Islet of Langerhans (tissue), 1 donor: ENCODE data around the gene GGA1.
"Not testable (repeated sequence)": the region's sequence is repeated elsewhere in the genome, so short reads cannot be mapped to it uniquely, and the experiment has no call there.

Source experiments
- FAIRE-seq: peaks from one replicate; lab custom pipeline; 2011; peaks lifted over from hg19 to GRCh38; lab: Jason Lieb, UNC

Gene GGA1

DNA sequence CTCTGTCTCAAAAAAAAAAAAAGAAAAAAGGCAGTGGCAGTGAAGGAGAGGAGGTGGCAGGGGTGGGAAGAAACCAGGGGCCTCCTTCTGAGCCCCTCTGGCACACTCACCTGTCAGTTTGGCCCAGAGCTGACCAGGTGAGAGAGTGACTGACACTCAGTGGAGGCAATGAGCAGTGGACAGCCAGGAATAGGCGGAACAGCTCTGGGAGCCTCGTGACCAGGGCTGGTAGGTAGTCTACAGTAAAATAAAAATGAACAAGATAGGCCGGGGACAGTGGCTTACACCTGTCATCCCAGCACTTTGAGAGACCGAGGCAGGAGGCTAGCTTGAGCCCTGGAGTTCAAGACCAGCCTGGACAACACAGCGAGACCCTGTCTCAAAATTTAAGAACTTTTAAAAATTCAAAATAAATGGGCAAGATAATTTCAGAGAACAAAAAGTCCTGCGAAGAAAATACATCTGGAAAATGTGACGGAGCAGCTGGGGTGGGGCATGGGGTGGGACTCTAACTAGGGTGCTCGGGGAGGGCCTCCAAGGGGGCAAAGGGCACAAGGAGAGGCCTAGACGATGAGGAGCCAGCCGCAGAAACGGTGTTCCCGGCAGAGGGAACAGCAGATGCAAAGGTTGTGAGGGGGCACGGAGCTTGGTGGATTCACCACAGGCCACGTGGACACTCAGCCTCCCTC lies 46.1 kb downstream of the GGA1 start:
- no peak for FAIRE-seq

DNA sequence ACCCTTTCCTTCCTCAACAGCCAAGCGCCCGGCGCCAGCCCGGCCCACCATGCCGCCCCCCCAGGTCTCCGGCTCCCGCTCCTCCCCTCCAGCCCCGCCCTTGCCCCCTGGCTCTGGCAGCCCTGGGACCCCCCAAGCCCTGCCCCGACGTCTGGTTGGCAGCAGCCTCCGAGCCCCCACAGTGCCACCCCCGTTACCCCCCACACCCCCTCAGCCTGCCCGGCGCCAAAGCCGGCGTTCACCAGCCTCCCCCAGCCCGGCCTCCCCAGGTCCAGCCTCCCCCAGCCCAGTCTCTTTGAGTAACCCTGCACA lies 46.6 kb downstream of the GGA1 start:
- FAIRE-seq = no peak

DNA sequence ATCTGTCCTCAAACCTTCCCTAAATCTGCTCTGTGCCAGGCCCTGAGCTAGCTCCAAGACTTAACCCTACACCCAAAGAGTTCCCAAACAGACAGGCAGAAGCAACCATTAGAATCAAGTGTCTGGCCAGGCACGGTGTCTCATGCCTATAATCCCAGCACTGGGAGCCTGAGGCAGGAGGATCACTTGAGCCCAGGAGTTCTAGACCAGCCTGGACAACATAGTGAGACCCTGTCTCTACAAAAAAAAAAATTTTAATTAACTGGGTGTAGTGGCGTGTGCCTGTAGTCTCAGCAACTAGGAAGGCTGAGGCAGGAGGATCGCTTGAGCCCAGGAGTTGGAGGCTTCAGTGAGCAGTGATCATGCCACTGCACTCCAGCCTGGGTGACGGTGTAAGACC lies 47.9 kb downstream of the GGA1 start:
- not testable (repeated sequence) for FAIRE-seq

DNA sequence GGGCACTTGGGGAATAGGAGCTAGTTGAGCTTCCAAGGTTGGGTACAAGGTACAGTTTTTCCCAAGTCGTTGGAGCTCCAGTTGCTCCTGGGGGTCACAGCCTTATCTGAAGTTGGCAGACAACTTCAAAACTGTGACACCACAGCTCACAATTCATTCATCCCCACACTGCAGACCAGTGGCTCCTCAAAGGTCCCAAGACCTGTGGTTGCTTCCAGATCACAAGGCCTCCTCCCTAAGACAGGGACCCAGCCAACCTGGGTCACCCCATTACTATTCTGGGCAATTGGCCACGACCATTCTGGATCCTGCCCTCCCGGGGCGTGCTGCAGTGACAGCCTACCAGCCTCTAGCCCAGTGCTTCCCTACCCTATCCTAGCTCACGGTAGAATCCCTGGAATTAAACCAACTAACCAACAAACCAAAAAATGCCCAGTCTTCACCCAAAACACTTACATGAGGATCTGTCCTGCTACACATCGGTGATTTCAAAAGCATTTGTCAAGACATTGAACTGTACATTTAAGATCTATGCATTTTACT lies 49.0 kb downstream of the GGA1 start:
- no peak for FAIRE-seq

DNA sequence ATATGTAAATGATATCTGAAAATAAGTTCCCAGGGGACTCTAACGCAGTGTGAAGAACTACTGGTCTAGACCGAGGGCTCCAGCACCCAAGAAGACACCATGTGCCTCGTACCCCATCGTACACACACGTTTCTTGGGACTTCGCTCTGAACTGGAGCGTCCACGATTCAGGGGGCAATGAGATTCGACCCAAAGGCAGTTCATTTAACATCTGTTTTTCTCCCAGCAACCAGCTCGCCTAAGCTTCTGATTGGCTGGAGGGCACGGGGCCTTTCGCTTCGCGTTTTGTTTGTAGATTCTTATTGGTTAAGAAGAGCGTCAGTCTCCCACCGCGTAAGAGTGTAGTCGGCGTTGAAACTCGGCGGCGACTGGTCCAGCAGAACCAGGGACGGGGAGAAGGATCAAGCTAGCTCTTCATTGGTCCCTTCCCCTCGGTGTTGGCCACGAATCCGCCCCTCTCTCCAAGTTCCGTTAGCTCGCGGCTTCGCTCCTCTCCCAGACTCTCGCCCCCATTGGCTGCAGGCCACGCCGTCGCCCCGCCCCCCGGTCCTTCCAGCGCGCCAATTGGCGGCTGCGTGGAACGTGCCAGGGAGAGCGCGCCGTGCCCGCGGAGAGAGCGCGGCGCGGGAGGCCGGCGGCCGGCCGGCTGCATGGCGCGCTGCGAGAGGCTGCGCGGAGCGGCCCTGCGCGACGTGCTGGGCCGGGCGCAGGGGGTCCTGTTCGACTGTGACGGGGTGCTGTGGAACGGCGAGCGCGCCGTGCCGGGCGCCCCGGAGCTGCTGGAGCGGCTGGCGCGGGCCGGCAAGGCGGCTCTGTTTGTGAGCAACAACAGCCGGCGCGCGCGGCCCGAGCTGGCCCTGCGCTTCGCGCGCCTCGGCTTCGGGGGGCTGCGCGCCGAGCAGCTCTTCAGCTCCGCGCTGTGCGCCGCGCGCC lies 49.8 kb downstream of the GGA1 start, which contains the start of gene PDXP:
TSS of gene PDXP (plus strand) at position 591 of the 933 bp plus-strand sequence. CDS start at position 651, 60 bp downstream.
- peak; percentile 98 for FAIRE-seq

DNA sequence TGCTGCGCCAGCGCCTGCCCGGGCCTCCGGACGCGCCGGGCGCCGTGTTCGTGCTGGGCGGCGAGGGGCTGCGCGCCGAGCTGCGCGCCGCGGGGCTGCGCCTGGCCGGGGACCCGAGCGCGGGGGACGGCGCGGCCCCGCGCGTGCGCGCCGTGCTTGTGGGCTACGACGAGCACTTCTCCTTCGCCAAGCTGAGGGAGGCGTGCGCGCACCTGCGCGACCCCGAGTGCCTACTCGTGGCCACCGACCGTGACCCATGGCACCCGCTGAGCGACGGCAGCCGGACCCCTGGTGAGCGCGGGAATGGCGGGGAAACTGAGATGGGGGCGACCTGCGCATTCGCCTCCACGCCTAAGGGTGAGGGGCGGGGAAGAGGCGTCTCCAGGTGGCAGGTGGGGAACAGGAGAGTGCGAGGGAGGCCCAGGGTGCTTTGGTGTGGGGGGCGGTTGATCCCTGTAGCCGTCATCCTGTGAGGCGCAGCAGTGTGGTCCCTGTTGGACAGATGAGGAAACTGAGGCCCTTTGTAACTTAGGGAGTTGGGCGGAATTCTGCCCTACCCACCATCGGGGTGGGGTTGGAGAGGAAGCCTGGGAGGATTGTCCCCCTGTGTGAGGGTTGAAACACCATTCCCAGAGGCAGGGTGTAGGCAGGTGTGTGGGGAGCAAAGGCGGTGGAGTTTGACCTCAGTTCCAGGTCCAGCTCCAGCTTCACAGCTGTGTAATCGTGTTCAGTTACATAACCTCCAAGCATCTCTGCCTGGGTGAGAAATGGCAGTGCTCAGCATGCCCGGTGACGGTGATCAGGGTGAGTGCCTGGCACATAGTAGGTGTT lies 50.6 kb downstream of the GGA1 start:
- no peak for FAIRE-seq

DNA sequence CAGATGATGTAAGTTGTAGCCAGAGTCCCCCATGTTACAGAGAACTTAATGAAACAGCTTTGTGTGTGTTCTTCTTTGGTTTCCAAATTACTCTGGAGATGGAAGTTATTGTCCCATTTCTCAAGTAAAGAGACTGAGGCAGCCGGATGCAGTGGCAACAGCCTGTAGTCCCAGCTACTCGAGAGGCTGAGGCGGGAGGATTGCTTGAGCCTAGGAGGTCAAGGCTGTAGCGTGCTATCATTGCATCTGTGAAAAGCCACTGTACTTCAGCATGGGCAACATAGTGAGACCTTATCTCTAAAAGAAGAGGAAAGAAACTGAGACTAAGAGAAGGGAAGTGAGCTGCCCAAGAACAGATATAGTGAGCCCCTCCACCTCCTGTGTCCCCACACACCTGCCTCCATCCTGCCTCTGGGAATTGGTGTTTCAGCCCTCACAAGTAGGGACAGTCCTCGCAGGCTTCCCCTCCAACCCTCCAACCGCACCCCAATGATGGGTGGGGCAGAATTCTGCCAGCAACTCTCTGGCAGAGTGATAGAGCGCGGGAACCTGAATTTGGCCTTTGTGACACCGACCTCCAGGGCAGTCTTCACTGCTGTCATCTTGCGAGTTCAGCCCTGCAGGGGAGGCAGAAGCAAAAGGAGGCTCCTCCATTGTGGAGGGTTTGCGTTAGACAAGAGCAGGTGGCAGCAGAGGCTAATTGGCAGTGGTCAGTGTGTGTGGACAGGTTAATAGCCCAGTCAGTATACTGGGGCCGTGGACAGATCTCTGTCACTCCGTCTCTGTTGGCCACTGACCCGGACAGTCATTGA lies 51.5 kb downstream of the GGA1 start:
- FAIRE-seq = no peak

DNA sequence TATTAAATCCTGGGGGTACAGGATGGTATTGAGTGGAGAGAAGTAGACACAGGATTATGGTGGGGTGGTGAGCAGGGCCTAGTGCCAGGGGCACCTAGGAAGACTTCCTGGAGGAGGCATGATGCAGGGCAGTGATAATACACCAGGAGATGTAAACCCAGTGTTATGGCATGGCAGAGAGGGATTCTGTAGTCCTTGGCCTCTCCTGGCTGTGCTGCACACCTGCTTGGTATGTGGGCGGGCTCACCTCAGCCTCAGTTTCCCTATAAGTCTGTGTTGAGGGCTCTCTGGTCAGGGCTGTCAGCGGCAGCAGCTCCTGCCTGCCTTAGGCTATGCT lies 52.0 kb downstream of the GGA1 start:
- FAIRE-seq = no peak

DNA sequence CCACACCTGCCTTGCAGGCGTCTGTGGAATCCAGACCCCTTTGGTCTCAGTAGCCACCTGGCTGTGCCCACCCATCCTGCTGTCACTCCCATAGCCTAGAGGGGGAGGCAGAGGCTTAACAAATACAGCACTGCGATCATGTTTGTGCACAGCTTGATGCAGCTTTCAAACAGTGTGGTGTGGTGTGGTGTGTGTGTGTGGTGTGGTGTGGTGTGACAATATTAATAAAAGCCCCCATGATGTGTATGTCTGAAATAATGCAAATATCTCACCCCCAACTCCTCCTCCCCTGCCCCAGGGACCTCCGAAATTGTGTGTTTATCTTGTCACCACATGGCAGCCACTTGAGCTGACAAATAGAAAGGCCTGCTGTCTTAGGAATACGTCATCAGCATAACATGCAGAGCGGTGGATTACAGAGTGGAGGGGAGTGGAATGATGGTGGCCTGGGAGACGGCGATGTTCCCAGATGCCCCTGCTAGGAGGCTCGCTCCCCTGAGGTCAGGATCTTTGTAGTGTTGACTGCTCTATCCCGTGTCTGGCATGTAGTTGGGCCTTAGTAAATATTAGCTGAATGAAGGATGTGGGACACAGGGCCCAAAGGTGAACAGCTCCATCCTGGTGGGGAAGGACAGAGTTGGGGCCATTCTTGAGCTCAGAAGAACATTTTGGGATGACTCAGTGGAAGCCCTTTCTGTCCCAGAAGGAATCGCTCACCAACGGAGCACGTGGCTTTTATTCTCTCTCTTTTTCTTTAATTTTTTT lies 52.7 kb downstream of the GGA1 start:
- FAIRE-seq = peak; percentile 74

DNA sequence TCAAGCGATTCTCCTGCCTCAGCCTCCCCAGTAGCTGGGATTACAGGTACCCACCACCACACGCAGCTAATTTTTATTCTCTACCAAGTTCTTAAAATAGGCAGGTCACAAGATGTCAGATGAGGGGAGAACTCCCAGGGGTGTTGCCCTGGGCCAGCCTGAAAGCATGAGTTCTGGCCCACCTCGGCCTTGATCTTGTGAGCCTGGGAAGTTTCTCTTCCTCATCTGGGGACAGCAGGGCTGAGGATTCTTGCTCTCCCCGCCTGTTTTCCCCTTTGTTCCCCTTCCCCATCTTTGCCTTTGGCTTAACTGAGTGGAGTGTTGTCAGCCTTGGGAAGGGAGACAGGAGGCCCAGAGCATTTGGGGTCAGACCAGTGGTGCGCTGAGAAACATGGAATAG lies 53.4 kb downstream of the GGA1 start:
- FAIRE-seq = no peak

DNA sequence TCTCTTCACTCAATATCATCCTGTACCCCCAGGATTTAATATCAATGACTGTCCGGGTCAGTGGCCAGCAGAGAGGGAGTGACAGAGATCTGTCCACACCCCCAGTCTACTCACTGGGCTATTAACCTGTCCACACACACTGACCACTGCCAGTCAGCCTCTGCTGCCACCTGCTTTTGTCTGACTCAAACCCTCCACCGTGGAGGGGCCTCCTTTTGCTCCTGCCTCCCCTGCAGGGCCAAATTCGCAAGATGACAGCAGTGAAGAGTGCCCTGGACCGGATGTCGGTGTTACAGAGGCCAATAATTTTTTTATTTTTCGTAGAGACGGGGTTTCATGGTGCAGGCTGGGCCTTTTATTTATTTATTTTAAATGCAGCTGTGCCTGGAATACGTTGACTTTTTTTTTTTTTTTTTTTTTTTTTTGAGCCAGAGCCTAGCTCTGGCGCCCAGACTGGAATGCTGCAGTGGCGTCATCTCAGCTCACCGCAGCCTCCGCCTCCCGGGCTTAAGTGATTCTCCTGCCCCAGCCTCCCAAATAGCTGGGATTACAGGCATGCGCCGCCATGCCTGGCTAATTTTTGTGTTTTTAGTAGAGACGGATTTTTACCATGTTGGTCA lies 55.0 kb downstream of the GGA1 start:
- no peak for FAIRE-seq

DNA sequence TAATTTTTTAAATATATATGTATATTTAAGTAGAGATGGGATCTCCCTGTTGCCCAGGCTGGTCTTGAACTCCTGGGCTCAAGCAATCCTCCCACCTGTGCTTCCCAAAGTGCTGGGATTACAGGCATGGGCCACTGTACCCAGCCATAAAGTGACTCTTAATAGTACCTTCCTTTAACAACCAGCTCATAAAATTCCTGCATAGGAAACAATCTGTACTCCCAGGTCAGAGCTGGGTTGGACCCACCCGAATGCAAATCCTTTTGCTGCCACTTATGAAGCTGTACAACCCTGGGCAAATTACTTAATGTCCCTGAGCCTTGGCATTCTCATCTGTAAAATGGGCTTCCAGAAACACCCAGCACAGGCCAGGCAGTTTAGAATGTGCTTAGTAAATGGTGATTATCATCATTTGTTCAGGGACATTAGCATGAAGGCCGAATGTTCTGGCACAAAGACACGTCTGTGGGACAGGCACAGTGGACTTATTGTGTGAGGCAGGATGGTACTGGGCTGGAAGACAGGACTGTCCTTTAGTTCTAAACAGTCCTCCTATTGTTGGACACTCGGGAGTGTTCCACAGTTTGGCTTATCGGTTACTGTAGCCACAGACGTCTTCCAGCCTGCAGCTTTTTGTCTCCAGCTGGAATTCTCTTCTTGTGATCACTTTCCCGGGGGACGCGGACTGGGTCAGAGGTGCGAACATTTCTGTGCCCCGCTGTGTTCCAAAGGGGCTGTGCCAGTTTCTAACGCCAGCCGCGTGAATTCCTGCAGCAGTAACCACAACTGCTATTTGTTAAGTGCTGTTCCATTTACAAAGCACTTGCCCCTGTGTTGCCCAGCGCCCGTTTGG lies 55.8 kb downstream of the GGA1 start:
- FAIRE-seq = no peak

DNA sequence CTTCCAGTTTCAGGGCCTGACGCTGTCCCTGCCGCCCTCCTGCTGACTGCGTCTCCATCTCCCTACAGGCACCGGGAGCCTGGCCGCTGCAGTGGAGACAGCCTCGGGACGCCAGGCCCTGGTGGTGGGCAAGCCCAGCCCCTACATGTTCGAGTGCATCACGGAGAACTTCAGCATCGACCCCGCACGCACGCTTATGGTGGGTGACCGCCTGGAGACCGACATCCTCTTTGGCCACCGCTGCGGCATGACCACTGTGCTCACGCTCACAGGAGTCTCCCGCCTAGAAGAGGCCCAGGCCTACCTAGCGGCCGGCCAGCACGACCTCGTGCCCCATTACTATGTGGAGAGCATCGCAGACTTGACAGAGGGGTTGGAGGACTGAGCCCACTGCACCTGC lies 56.9 kb downstream of the GGA1 start:
- no peak for FAIRE-seq

DNA sequence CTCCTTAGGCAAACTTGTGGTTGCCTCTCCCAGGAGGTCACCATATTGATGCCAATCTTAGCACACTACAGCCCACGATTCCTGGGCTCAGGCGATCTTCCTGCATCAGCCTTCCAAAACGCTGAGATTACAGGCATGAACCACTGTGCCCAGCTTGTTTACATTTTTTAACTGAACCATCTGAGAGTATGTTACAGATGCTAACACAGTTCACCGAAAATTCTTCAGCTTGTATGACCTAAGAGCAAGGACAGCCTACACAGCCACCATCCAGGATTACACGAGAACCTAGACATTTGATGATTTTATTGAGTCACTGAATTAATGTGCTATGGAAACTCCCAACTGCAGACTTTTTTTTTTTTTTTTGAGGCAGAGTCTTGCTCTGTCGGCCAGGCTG lies 61.0 kb downstream of the GGA1 start:
- no peak for FAIRE-seq

DNA sequence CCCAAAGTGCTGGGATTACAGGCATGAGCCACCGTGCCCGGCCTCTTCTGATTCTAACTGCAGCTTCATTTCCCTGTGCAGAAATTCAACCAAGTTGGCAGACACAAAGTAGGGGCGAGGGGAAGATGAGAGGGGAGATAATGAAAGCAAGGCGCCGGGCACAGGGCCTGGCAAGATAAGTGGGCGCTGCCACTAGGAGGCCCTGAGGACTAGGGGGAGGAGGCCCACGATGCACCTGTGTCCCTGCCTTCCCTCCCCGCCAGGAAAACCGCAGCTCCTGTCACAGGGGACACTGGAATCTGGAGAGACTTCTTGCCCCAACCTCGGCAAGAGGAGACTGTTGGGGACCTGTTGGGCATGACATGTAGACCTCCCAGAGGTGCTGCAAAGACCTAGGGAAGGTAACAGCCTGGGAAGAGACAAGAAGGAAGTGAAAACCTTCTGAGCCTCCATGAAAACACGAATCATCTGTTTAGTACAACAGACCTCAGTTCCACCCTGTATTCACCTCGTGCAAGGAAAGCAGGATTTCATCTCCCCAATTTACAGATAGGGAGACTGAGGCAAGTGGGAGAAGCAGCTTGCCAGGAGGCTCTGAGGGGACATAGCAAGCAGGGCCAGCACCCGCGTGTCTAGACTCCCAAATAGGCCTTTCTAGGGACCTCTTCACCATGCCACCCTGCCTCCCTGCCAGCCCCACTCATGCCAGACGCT lies 63.7 kb downstream of the GGA1 start:
- no peak for FAIRE-seq

DNA sequence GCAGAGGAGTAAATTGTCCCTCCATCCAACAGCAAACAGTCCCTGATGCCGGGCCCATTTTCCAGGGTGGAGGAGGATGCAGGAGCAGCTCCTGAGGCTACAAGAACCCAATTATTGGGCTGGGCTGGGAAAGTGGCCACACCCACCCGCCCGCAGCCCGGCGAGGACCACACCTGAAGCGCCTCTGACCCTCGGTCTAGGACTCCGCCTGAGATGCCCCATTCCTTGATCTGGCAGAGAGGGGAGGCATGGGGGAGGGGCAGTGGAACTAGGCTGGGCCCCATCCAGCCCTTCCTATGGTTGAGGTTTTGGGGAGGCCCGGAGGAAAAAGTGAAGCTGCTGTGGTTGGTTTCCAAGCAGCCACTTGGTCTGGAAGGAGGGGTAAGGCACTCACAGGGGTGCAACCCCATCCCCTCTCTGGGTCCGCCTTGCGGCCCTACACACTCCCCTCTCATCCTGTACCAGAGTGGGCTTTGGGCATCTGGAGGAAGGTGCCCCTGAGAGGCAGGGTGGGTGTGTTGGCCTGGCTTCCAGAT lies 64.4 kb downstream of the GGA1 start:
- no peak for FAIRE-seq

DNA sequence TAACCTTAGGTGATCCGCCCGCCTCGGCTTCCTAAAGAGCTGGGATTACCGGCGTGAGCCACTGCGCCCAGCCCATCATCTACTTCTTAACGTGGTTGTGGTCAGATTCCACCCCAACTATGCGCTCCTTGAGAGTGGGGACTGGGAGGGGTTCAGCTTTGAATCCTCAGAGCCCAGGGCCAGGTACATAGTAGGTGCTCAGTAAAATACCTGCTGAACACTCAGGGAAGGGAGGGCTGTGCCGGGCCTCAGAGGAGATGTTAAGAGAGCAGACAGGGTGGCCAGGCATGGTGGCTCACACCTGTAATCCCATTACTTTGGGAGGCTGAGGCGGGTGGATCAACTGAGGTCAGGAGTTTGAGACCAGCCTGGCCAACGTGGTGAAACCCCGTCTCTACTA lies 65.6 kb downstream of the GGA1 start:
- FAIRE-seq = no peak
